Measurements from ENCODE around the gene NXPE1. TPM values are rescaled to one million over a fixed set of nuclear protein-coding genes. Genes with fewer than 3 reads are reported as not detected.

NXPE1 gene
- total RNA-seq, 1 experiment from 2014 or later: not detected

Other genes starting within 250 kb of the NXPE1 start
- gene C11orf71, start 159.4 kb downstream of the NXPE1 start, total RNA-seq (2021): 5.9 to 7.4 TPM (median 7.3 TPM) in 3 replicates
- gene RBM7, start 159.2 kb downstream of the NXPE1 start, total RNA-seq (2021): 36.3 to 42.1 TPM (median 38.1 TPM) in 3 replicates
- gene REXO2, start 120.4 kb downstream of the NXPE1 start, total RNA-seq (2021): 90.2 to 99.1 TPM (median 98.8 TPM) in 3 replicates
- 0.11 TPM in 1 of 3 replicates, not detected in the others for gene NXPE4, start 35.9 kb upstream of the NXPE1 start, total RNA-seq (2021)
- not detected in 3 replicates for gene NXPE2, start 118.6 kb upstream of the NXPE1 start, total RNA-seq (2021)